GM18868 (cell line): ENCODE results near the gene PRAMEF4.
"Not testable (repeated sequence)": the region's sequence is repeated elsewhere in the genome, so short reads cannot be mapped to it uniquely, and the experiment has no call there.

Experiments
- ATAC-seq: cut with Tn5 transposase; IDR thresholded peaks from one replicate; pipeline ENCODE4 v1.9.1; 2021; ENCODE audit warnings: mild to moderate bottlenecking, moderate library complexity; ENCODE audit not compliant: unreplicated experiment

PRAMEF4 gene

DNA sequence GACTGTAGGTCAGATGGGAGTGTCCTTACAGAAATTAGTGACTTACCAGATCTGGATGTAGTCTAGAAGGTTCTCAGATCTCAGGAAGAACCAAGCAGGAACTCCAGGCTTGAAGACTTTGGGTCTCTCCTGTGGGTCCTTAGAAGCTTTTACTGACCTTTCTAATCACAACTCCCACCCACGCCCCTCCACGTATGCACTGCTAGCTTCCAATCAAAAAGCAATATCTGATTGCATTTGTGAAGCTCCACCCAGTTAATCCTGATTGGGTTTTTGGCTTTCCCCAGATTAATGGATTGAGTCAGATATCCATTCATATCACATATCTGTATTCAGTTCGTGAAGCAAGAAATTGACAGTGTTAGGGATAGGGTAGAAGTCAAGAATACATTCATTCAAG lies at the start of gene PRAMEF4:
PRAMEF4 (minus strand) TSS at position 101 of the 400 bp plus-strand sequence. CDS start 2,807 bp downstream, outside the sequence.
- ATAC-seq = not testable (repeated sequence)

DNA sequence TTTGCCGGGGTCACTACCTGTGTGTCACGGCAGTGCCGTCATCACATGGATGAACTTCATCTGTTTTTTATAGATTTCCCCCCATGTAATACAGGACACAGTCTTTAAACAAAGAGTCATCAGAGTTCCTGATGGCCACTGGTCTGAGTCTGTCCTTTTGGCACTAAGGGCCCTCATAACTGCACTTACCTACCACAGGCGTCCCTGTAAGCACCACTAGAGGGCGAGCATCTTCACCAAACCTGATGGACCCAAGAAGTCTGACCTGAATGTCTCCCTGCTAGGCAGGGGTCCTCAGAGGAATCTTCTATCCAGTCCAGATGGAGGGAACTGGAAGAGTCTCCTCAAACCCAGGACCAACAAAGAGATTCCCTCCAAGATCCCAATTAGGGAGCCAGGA lies 38.4 kb upstream of the PRAMEF4 start:
- not testable (repeated sequence) for ATAC-seq

- not testable (repeated sequence) for ATAC-seq
These were observed 35.7 kb upstream of the PRAMEF4 start for GRCh38 chr1:12921749-12922148.

GRCh38 chr1:12916310-12916709 lies 30.3 kb upstream of the PRAMEF4 start, which contains the start of gene PRAMEF7:
TSS of gene PRAMEF7 (plus strand) at chr1:12916610. CDS start at chr1:12917693, 1,083 bp downstream.
- not testable (repeated sequence) for ATAC-seq

DNA sequence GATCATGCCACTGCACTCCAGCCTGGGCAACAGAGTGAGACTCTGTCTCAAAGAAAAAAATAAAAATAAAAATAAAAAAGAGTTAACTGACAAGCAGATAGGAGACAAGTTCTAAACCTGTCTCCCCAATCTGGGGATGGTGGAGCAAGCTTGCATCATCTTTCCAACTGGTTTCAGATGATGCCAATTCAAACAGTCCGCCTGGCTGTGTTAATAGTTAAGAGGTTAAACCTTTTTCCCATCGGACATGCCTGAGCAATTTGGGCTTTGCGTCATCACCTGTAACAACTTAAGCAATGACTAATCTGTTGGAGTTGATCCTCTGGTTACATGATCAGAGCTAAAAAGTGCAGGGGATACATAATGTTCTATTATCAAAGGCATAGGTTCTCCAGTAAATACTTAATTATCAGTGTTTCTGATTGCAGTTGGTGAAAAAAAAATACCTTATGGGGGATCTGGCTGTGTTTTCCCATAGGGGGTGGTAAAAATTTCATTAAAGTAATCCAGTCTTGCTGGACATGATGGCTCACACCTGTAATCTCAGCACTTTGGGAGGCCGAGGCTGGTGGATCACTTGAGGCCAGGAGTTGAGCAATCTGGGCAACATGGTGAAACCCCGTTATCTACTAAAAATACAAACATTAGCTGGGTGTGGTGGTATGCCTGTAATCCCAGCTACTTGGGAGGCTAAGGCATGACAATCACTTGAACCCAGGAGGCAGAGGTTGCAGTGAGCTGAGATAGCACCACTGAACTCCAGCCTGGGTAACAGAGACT lies 18.0 kb upstream of the PRAMEF4 start:
- ATAC-seq = not testable (repeated sequence)

DNA sequence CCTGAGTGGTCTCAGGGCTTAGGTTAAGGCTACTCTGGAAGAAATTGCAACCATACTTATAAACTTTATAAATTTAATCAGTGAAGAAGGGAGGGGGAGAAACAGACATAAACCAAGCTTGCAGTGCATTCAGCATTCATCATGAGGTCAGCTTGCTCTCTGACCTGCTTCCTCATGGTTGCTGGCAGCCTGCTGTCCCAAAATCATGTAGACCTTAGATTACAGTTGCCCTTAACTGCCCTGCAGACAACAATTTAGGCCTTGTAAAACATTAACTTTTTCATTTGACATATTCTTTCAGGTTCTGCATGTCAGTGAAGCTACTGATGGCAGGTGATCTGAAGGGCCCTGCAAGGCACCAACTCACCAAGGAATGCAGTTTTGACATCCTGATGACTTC lies 13.2 kb upstream of the PRAMEF4 start:
- not testable (repeated sequence) for ATAC-seq

GRCh38 chr1:12898170-12898569 lies 12.2 kb upstream of the PRAMEF4 start, which contains the start of gene PRAMEF10:
TSS of gene PRAMEF10 (minus strand) at chr1:12898270. CDS start at chr1:12895847, 2,423 bp downstream.
- not testable (repeated sequence) for ATAC-seq

DNA sequence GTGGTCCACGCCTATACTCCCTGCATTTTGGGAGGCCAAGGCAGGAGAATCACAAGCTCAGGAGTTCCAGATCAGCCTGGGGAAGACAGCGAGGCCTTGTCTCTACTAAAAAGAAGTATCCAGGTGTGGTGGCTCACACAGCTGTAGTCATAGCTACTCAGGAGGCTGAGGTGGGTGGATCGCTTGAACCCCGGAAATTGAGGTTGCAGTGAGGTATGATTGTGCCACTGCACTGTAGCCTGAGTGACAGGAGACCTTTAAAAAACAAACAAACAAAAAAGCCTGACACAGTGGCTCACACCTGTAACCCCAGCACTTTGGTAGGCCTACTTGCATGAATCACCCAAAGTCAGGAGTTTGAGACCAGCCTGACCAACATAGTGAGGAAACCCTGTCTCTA lies 7.5 kb downstream of the PRAMEF4 start:
- ATAC-seq = not testable (repeated sequence)

- not testable (repeated sequence) for ATAC-seq
These were observed 22.7 kb downstream of the PRAMEF4 start for GRCh38 chr1:12863131-12863880.

GRCh38 chr1:12856786-12857185 lies 29.2 kb downstream of the PRAMEF4 start, which contains the start of gene PRAMEF2:
TSS of gene PRAMEF2 (plus strand) at chr1:12857086. CDS start at chr1:12859010, 1,924 bp downstream.
- not testable (repeated sequence) for ATAC-seq

- ATAC-seq = no peak
These were observed 34.2 kb downstream of the PRAMEF4 start for GRCh38 chr1:12851779-12852178.

DNA sequence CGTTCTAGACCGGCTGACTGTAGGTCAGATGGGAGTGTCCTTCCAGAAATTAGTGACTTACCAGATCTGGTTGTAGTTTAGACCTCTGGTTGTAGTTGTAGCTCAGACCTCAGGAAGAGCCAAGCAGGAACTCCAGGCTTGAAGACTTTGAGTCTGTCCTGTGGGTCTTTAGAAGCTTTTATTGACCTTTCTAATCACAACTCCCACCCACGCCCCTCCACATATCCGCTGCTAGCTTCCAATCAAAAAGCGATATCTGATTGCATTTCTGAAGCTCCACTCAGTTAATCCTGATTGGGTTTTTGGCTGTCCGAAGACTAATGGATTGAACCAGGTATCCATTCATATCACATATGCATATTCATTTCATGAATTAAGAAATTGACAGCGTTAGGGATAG lies 37.4 kb downstream of the PRAMEF4 start, which contains the start of gene HNRNPCL1:
HNRNPCL1 (minus strand) TSS at position 101 of the 400 bp plus-strand sequence. CDS start 431 bp downstream, outside the sequence.
- not testable (repeated sequence) for ATAC-seq

DNA sequence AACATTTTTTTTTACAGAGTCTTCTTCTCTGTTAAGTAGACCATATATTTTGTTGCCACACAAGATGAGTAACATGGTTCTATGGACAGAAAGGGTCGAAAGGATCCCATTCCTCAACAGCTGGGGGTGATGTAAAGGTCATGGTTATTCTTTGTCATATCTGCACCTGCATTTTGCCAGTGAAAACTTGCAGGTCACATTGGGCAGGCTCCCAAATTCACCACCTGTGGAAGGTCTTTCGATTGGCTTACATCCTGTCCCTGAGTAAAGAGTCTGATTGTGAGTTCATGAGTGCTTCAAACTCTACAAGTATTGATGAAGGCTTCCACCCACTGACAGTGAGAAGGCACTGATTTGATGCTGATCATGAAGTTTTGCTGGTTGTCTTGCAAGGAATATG lies 52.8 kb downstream of the PRAMEF4 start:
- not testable (repeated sequence) for ATAC-seq

GRCh38 chr1:12831310-12831709 lies 54.7 kb downstream of the PRAMEF4 start, which contains the start of gene PRAMEF11:
TSS of gene PRAMEF11 (minus strand) at chr1:12831410. CDS start at chr1:12828789, 2,621 bp downstream.
- ATAC-seq = not testable (repeated sequence)
